Measurements from ENCODE around the gene SRP54.

The SRP54 gene

GRCh38 chr14:34983786-34984185 lies 994 bp downstream of the SRP54 start:
- H3K27ac ChIP-seq = peak overlapping the region; percentile 97
- TF ChIP-seq, protein P1, sequence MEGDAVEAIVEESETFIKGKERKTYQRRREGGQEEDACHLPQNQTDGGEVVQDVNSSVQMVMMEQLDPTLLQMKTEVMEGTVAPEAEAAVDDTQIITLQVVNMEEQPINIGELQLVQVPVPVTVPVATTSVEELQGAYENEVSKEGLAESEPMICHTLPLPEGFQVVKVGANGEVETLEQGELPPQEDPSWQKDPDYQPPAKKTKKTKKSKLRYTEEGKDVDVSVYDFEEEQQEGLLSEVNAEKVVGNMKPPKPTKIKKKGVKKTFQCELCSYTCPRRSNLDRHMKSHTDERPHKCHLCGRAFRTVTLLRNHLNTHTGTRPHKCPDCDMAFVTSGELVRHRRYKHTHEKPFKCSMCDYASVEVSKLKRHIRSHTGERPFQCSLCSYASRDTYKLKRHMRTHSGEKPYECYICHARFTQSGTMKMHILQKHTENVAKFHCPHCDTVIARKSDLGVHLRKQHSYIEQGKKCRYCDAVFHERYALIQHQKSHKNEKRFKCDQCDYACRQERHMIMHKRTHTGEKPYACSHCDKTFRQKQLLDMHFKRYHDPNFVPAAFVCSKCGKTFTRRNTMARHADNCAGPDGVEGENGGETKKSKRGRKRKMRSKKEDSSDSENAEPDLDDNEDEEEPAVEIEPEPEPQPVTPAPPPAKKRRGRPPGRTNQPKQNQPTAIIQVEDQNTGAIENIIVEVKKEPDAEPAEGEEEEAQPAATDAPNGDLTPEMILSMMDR (conservative IDR thresholded peaks at IDR 0.05) = no peak

GRCh38 chr14:34985740-34986139 lies 2.9 kb downstream of the SRP54 start:
- no peak overlapping the region for H3K27ac ChIP-seq
- TF ChIP-seq, protein P1 (conservative IDR thresholded peaks at IDR 0.05) = no peak

DNA sequence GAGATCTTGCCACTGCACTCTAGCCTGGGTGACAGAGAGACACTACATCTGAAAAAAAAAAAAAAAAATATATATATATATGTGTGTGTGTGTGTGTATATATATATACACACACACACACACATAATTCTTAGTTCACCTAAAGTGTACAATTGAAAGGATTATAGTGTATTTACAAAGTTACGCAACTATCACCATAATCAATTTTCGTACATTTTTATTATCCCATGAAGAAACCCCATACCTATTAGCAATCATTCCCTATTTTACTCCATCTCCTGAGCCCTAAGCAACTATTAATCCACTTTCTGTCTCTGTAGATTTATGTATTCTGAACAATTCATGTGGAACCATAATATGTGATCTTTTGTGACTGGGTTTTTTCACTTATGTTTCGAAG lies 4.4 kb downstream of the SRP54 start:
- TF ChIP-seq, protein P1 (conservative IDR thresholded peaks at IDR 0.05) = no peak
- H3K27ac ChIP-seq = no peak overlapping the region

DNA sequence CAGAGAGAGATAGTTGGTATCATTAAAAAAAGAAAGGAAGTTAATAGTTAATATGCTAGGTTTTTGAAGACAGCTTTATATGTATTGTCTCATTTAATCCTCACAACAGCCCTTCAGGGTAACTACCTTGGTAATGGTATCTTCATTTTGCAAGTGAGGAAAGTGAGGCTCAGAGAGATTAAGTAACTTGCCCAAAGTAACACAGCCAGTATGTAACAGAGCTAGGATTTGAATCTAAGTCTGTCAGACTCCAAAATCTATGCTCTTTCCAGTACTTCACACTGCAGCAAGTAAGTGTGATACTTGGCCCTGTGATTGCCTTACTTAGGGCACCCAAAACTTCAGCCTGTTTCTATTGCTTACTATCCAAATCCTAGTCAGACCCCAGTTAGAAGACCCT lies 7.0 kb downstream of the SRP54 start:
- no peak overlapping the region for H3K27ac ChIP-seq
- TF ChIP-seq, protein P1 (conservative IDR thresholded peaks at IDR 0.05) = no peak

- TF ChIP-seq, protein P1 (conservative IDR thresholded peaks at IDR 0.05) = no peak
Observed at GRCh38 chr14:34993426-34993825, 10.6 kb downstream of the SRP54 start.

DNA sequence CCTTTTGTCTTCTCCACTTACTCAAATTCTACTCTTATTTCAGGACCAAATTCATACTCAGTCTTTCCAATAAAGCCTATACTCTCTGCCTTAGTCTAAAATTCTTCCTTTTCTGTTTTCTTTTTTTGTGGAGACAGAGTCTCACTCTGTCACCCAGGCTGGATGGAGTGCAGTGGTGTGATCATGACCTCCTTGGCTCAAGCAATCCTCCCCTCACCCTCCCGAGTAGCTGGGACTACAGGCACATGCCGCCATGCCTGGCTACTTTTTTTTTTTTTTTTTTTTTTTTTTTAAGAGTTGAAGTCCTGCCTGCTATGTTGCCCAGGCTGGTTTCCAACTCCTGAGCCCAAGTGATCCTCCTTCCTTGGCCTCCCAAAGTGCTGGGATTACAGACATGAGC lies 11.9 kb downstream of the SRP54 start:
- no peak overlapping the region for H3K27ac ChIP-seq
- TF ChIP-seq, protein P1 (conservative IDR thresholded peaks at IDR 0.05) = no peak

More at GRCh38 chr14:34993426-34993825, 10.6 kb downstream of the SRP54 start:
- no peak overlapping the region for H3K27ac ChIP-seq

GRCh38 chr14:34997762-34998161 lies 15.0 kb downstream of the SRP54 start:
- no peak overlapping the region for H3K27ac ChIP-seq
- TF ChIP-seq, protein P1 (conservative IDR thresholded peaks at IDR 0.05) = no peak

GRCh38 chr14:34999500-34999899 lies 16.7 kb downstream of the SRP54 start:
- H3K27ac ChIP-seq = no peak overlapping the region
- TF ChIP-seq, protein P1 (conservative IDR thresholded peaks at IDR 0.05) = no peak
